GM23338 (cell line): Measurements from ENCODE around the gene ADAMTS10. TPM values are rescaled to one million over a fixed set of nuclear protein-coding genes. Genes with fewer than 3 reads are reported as not detected.

ENCODE experiments used
- ATAC-seq: fragments of 200-7000 bp; cut with Tn5 transposase; 3 replicates; pipeline ENCODE4 v1.9.1; 2020
- DNase-seq: peaks from one replicate; pipeline ENCODE4 v3.0.0-alpha.2; 2015; ENCODE audit warnings: low spot score
- H2AFZ ChIP-seq: fragments of 200-600 bp; sonication (generic); 2 replicates; pipeline ENCODE4 v1.8.0; 2016; ENCODE audit warnings: antibody characterized with exemption, mild to moderate bottlenecking, moderate library complexity
- H3F3A ChIP-seq: fragments of 200-600 bp; sonication (generic); replicated peaks from 2 replicates; pipeline ENCODE4 v1.8.0; 2017; ENCODE audit warnings: antibody characterized with exemption, mixed run types, low read depth
- H3K27ac ChIP-seq: fragments of 200-600 bp; sonication (generic); 2 replicates; pipeline ENCODE4 v1.6.1; 2016; ENCODE audit warnings: low read depth
- H3K27me3 ChIP-seq: fragments of 200-600 bp; sonication (generic); 2 replicates; pipeline ENCODE4 v1.8.0; 2016; ENCODE audit warnings: mild to moderate bottlenecking, mixed run types, moderate library complexity; ENCODE audit not compliant: insufficient read depth
- H3K36me3 ChIP-seq: fragments of 200-600 bp; sonication (generic); 2 replicates; pipeline ENCODE4 v1.8.0; 2016; ENCODE audit warnings: mild to moderate bottlenecking; ENCODE audit not compliant: insufficient read depth
- H3K4me1 ChIP-seq: fragments of 200-600 bp; sonication (generic); 2 replicates; pipeline ENCODE4 v1.8.0; 2016; ENCODE audit warnings: mild to moderate bottlenecking, moderate library complexity; ENCODE audit not compliant: insufficient read depth
- H3K4me2 ChIP-seq: fragments of 200-600 bp; sonication (generic); 2 replicates; pipeline ENCODE4 v1.7.1; 2017; ENCODE audit warnings: mixed run types
- H3K4me3 ChIP-seq: fragments of 200-600 bp; sonication (generic); 2 replicates; pipeline ENCODE4 v1.6.1; 2016; ENCODE audit warnings: mixed run types
- H3K79me2 ChIP-seq: fragments of 200-600 bp; sonication (generic); replicated peaks from 2 replicates; pipeline ENCODE4 v1.8.0; 2017; ENCODE audit warnings: mild to moderate bottlenecking; ENCODE audit not compliant: insufficient read depth
- H3K9me2 ChIP-seq: fragments of 200-600 bp; sonication (generic); 2 replicates; pipeline ENCODE4 v1.8.0; 2017; ENCODE audit not compliant: insufficient read depth
- H4K20me1 ChIP-seq: fragments of 200-600 bp; sonication (generic); replicated peaks from 2 replicates; pipeline ENCODE4 v1.8.0; 2017; ENCODE audit warnings: mild to moderate bottlenecking; ENCODE audit not compliant: insufficient read depth
- H3K27ac Mint-ChIP-seq: 2 replicates; pipeline ENCODE4 v1.8.0; 2020; ENCODE audit warnings: inconsistent platforms, mild to moderate bottlenecking, moderate library complexity, mixed read lengths
- H3K27me3 Mint-ChIP-seq: 3 replicates; pipeline ENCODE4 v1.8.0; 2022; ENCODE audit warnings: low read depth, mild to moderate bottlenecking, moderate library complexity, mixed read lengths, inconsistent platforms; ENCODE audit not compliant: insufficient read depth, poor library complexity
- H3K36me3 Mint-ChIP-seq: 3 replicates; pipeline ENCODE4 v1.8.0; 2021; ENCODE audit warnings: low read depth, mild to moderate bottlenecking, inconsistent platforms, moderate library complexity, mixed read lengths
- H3K4me1 Mint-ChIP-seq: 3 replicates; pipeline ENCODE4 v1.8.0; 2020; ENCODE audit warnings: mild to moderate bottlenecking, inconsistent platforms, mixed read lengths
- H3K4me3 Mint-ChIP-seq: 3 replicates; pipeline ENCODE4 v1.8.0; 2021; ENCODE audit warnings: moderate library complexity, mild to moderate bottlenecking, inconsistent platforms, mixed read lengths
- H3K9me3 Mint-ChIP-seq: 3 replicates; pipeline ENCODE4 v1.8.0; 2020; ENCODE audit warnings: moderate library complexity, mild to moderate bottlenecking, inconsistent platforms, mixed read lengths
- CREB1 ChIP-seq: fragments of 250-450 bp; sonication (Bioruptor Pico); IDR thresholded peaks from 2 replicates; pipeline ENCODE4 v1.5.0; 2020; ENCODE audit warnings: low read depth, mild to moderate bottlenecking, moderate library complexity
- CTCF ChIP-seq, 2 experiments: fragments of 200-600 bp in 1 of 2; sonication (generic) in 1 of 2; conservative IDR thresholded peaks; 2 replicates each; pipeline versions ENCODE4 v1.5.1 to v1.6.1; 2016 to 2017; ENCODE audit warnings: antibody characterized with exemption in 2 of 2, low read depth in 2 of 2, mild to moderate bottlenecking in 2 of 2, moderate library complexity in 1 of 2
- ETS1 ChIP-seq: IDR thresholded peaks from 2 replicates; pipeline ENCODE4 v1.6.1; 2016; ENCODE audit warnings: antibody characterized with exemption
- JUNB ChIP-seq: IDR thresholded peaks from one replicate; pipeline ENCODE4 v1.6.1; 2016; ENCODE audit warnings: antibody characterized with exemption; ENCODE audit not compliant: unreplicated experiment
- polyA plus RNA-seq: library from polyadenylated mRNA; unstranded; fragments of >200 nt; fragmentation: Nextera tagmentation; extraction: Ambion mirVana; gene quantifications from 2 replicates; pipeline ENCODE4 v1.2.1, GENCODE V29; 2016
- total RNA-seq: library from RNA; depleted of rRNA; stranded (reverse); fragments of >200 nt; shearing (Covaris generic); gene quantifications from 2 replicates; pipeline ENCODE4 v1.2.3, GENCODE V29; 2014

Gene ADAMTS10
- total and polyA plus RNA-seq, 2 experiments from 2014 or later, result 5.0 to 25.9 TPM

DNA sequence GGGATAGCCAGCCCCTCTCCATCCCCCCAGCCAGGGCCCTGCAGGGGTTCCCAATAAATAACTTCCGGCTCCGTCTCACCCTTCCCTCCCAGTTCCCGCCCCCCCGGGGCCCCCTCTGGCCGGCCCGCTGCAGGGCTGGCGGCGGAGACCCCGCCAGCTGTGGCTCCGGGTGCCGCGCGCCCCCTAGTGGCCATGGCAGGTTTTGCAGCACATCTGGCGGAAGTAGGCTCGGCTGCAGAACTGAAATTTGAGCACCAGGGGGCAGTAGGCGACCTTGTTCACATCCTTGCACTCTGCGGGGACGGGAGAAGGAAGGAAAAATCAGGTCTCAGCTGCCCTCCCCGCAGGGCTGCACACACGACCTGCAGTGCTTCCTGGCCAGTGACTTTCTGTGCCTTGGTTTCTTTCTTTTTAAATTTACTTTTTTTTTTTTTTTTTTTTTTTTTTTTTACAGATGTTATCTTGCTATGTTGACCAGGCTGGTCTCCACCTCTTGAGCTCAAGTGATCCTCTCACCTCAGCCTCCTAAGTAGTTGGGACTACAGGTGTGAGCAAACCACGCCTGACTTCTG is 29.7 kb downstream of the ADAMTS10 start:
- Histone ChIP-seq H3K27me3 (no peaks in the 10 kb centered on the region), H3K27ac (no peak overlapping the region), H3K79me2 (no peaks in the 10 kb centered on the region), H3K4me2 (peak overlapping the region; percentile 72), H3K4me3 (peak overlapping the region; percentile 41; the same call in 1 of the 2 replicates), H3F3A (peaks cover 15% of the 10 kb centered on the region; the same call in 1 of the 2 replicates), H4K20me1 (no peaks in the 10 kb centered on the region), H3K9me2 (no peaks in the 10 kb centered on the region), H3K36me3 (no peaks in the 10 kb centered on the region), H2AFZ (no peak overlapping the region), H3K4me1 (peaks cover 20% of the 10 kb centered on the region)
- no peaks in the 10 kb centered on the region; the same call in 2 of the 3 replicates for H3K9me3 Mint-ChIP-seq
- H3K4me1 Mint-ChIP-seq, result peaks cover 25% of the 10 kb centered on the region
- H3K27ac Mint-ChIP-seq, result no peak overlapping the region
- H3K36me3 Mint-ChIP-seq, result peaks cover 3% of the 10 kb centered on the region; the same call in 1 of the 3 replicates
- no peak overlapping the region for H3K4me3 Mint-ChIP-seq
- ATAC-seq (peak; percentile 71), DNase-seq (peak; percentile 91)
- TF ChIP-seq CREB1 (CRISPR knock-in tag) (peak; percentile 29; the same call in 1 of the 2 replicates), CTCF (conservative IDR thresholded peaks at IDR 0.05; ENCODE audit: low read depth in 2 of 2) (peak; percentile 98 to 100), JUNB (no peak)
- H3K27me3 Mint-ChIP-seq, result peaks cover 19% of the 10 kb centered on the region

DNA sequence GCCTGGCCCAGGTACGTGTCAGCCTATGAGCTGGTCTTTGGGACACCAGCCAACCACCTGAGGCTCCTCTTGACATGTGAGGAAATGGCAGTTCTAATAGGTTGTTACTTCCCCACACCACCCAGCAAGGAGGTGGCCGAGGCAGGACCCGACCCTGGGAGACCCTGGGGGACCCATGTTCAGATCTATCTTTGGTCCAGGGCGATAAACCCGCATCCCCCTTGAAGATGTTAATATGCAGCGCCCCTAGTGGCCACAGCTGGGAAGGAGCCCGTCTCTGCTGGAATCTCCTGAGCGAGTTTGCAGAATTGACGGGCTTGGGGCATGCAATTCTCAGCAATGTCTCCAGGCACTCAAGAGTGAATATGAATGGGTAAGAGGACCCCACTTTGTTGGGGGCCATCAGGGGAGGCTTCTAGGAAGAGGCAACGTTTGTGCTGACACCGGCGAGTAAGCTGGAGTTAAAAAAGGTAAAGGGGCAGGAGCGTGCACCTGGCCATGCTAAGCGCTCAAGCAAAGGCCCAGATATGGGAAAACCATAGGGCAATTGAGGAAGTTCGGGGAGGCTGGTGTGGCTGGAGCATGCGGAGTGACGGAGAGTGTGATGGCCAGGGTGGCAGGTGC is 31.8 kb downstream of the ADAMTS10 start:
- peak; percentile 51 for ATAC-seq
- Histone ChIP-seq H4K20me1 (no peaks in the 10 kb centered on the region), H3K36me3 (no peaks in the 10 kb centered on the region), H3K27ac (no peak overlapping the region), H3F3A (peaks cover 11% of the 10 kb centered on the region; the same call in 1 of the 2 replicates), H3K4me1 (peaks cover 25% of the 10 kb centered on the region), H3K4me3 (peak overlapping the region; percentile 23; the same call in 1 of the 2 replicates), H2AFZ (no peak overlapping the region), H3K27me3 (no peaks in the 10 kb centered on the region), H3K79me2 (no peaks in the 10 kb centered on the region), H3K4me2 (peak overlapping the region; percentile 71), H3K9me2 (0 out of 2 replicates have a peak, but pooled peaks cover 3% of the 10 kb centered on the region)
- Mint-ChIP-seq H3K4me1 (peaks cover 29% of the 10 kb centered on the region), H3K27me3 (peaks cover 27% of the 10 kb centered on the region), H3K4me3 (peak overlapping the region; percentile 7; the same call in 1 of the 3 replicates), H3K9me3 (no peaks in the 10 kb centered on the region), H3K27ac (no peak overlapping the region), H3K36me3 (peaks cover 3% of the 10 kb centered on the region; the same call in 1 of the 3 replicates)
- TF ChIP-seq CTCF (conservative IDR thresholded peaks at IDR 0.05; ENCODE audit: low read depth in 2 of 2) (peak; percentile 85 to 99), JUNB (no peak), ETS1 (no peak)
- peak; percentile 94 for DNase-seq
